HCEC 1CT (cell line): Measurements from ENCODE around the gene SBF2.
"Not testable (repeated sequence)": the region's sequence is repeated elsewhere in the genome, so short reads cannot be mapped to it uniquely, and the experiment has no call there.

Experiments
- DNase-seq: peaks from one replicate; pipeline ENCODE4 v3.0.0-alpha.2; 2017

Gene SBF2

DNA sequence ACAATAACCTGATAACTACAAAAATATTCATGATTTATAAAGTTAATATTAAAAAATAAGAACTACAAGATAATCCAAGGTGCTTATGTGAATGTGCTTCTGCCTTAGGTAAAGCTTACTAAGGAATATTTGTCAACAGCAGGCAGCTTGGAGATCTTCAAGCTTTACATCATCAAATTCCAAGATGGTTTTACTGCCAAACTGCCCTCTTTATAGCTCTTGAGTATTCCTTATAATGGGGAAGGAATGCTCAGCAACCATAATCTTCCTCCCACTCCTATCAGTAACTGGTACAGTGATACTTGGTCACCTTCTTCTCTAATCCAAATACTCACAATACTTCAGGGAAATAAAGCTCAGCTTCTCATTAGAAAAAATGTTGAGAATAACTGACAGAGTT lies 30.1 kb downstream of the SBF2 start:
- DNase-seq: peak; percentile 72

DNA sequence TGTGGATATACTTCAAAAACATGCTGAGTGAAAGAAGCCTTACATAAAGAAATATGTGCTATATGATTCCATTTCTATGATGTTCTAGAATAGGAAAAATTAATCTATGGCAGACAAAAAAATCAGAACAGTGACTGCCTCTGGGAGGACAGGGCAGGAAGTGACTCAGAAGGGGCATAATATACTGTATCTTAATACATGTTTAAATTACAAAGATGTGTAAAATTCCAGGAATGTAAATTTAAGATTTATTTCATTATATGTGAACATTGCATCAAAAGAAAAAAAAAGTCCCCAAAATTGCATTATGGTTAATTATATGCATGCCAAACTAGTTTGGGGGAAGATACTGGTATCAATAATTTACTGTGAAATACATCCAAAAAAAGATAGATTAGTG lies 32.2 kb downstream of the SBF2 start:
- peak; percentile 74 for DNase-seq

DNA sequence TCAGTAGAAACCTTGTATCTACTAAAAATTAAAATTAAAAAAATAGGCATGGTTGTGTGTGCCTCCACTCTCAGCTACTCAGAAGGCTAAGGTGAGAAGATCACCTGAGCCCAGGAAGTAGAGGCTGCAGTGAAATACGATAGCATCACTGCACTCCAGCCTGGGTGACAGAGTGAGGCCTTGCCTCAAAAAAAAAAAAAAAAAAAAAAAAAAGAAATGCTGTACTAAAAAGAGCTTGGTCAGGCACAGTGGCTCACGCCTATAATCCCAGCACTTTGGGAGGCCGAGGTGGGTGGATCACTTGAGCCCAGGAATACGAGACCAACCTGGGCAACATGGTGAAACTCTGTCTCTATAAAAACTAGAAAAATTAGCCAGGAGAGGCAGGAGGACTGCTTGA lies 36.5 kb downstream of the SBF2 start:
- no peak for DNase-seq

- DNase-seq: no peak
Observed at GRCh38 chr11:10255388-10256125, 38.5 kb downstream of the SBF2 start.

- DNase-seq: peak; percentile 15
Observed at GRCh38 chr11:10249448-10250131, 44.4 kb downstream of the SBF2 start.

GRCh38 chr11:10247011-10247410 lies 47.0 kb downstream of the SBF2 start:
- no peak for DNase-seq

- DNase-seq: no peak
Observed at GRCh38 chr11:10243896-10244575, 50.0 kb downstream of the SBF2 start.

GRCh38 chr11:10236840-10237239 lies 57.2 kb downstream of the SBF2 start:
- no peak for DNase-seq

GRCh38 chr11:10233581-10233980 lies 60.4 kb downstream of the SBF2 start:
- DNase-seq: peak; percentile 84

- DNase-seq: no peak
Observed at GRCh38 chr11:10232756-10233155, 61.3 kb downstream of the SBF2 start.

- DNase-seq: not testable (repeated sequence)
Observed at GRCh38 chr11:10231803-10232202, 62.2 kb downstream of the SBF2 start.

GRCh38 chr11:10225553-10225952 lies 68.5 kb downstream of the SBF2 start:
- DNase-seq: no peak

GRCh38 chr11:10222399-10222798 lies 71.6 kb downstream of the SBF2 start:
- DNase-seq: no peak

GRCh38 chr11:10221342-10221741 lies 72.7 kb downstream of the SBF2 start:
- no peak for DNase-seq

DNA sequence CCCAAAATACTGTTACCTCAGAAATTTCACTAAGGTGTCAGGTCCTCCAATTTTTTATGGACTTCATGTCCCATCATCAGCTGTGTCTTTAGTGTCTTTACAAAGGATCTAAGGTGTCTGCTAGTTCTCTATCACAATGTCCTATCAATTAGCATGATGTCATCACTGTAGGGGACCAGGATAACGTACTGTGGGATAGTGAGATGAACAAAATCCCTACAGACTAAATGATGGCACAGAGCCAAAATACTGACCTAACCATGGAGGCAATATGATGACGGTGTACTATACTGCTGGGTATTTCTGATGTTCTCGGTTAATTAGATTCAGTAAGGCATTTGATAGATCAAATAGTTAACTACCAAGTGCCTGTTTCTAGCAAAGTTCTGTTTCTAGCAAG lies 82.5 kb downstream of the SBF2 start:
- no peak for DNase-seq

GRCh38 chr11:10209326-10209725 lies 84.7 kb downstream of the SBF2 start:
- DNase-seq: no peak

GRCh38 chr11:10208131-10208575 lies 85.9 kb downstream of the SBF2 start:
- DNase-seq: peak; percentile 57

- DNase-seq: no peak
Observed at GRCh38 chr11:10205928-10206327, 88.1 kb downstream of the SBF2 start.

DNA sequence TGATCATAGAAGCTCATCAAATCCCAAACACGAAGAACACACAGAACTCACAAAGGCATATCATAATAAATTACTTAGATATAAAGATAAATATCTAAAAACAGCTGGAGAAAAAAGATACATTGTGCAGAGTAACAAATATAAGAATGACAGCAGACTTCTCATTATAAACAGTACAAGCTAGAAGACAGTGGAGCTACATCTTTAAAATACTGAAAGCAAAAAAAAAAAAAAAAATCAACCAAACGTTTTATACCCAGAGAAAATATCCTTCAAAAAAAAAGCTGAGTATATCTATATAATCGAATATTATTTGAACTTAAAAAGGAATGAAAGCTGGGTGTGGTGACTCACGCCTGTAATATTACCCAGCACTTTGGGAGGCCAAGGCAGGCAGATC lies 90.0 kb downstream of the SBF2 start:
- no peak for DNase-seq

DNA sequence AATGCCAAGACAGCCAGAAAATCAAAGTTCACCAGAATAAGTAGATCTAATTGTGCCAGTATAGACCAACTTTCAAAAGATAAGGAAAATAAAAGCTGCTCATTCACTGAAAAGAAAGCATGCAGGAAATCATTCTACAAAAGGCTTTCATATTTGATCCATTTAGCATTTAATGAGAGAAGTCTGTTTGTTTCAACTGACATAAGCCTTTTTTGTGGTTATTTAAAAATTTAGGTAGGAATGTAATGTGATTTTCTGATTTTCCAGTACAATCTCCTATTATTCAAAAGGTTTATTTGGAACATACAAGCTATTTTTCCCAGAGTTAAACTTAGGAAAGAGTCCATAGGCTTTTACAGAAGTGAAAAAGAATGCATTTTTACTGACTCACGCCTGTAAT lies 92.7 kb downstream of the SBF2 start:
- no peak for DNase-seq

DNA sequence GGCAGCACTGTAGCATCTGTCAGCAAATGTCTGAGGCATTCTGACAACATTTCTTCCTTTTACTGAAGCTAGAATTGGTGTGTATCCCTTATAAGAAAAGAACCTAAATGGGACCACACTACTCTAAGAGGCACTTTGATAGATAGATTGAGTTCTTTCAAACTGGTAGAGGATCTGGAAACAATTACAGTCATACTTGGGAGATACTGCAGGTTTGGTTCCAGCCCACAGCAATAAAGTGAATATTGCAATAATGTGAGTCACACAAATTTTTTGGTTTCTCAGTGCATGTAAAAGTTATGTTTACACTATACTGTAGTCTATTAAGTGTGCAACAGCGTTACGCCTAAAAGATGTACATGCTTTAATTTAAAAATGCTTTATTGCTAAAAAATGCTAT lies 96.9 kb downstream of the SBF2 start:
- DNase-seq: peak; percentile 67

DNA sequence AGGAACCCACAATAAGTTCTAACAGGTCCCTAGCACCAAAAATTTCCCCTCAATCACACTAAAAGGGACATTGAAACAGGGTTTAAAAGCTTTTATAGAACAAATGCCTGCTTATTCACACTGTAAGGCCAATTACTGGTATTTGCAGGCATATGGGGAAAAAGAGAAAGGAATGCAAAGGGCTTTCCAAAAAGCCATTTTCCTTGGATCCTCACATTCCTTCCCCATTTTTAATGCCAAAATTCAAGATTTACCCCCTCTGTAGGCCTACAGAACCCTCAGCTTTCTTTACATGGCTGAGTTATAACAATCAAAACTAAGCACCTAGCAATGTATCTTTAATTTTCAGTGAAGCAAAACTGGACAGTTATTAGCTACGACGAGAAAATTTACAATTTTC lies 102.0 kb downstream of the SBF2 start:
- DNase-seq: no peak

GRCh38 chr11:10181811-10182210 lies 112.2 kb downstream of the SBF2 start:
- DNase-seq: peak; percentile 81

DNA sequence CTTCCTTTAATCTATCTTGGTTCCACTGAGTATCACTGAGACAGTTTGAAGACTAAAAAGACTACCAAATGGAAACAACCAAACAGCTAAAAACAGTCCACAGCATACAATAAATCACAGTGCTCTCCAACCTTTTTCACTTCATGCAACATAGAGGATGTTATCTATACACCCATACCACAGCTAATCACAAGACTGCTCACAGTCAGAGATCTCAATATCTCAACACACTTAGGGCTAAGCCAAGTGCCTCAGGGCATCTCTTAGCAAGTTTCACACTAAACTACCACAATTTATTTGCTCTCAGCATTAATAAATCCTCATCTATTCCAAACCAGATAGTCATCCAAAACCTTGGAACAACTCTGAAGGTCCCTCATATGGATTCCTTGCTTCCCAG lies 129.4 kb downstream of the SBF2 start:
- DNase-seq: no peak
